Measurements from ENCODE around the gene RACK1.
"Not testable (repeated sequence)": the region's sequence is repeated elsewhere in the genome, so short reads cannot be mapped to it uniquely, and the experiment has no call there.

The RACK1 gene

GRCh38 chr5:181281077-181281983 lies 37.6 kb upstream of the RACK1 start:
- TF ChIP-seq CTCF (IDR thresholded peaks at IDR 0.05; ENCODE audit: low read depth, low read length, missing control alignments), result no peak
- no peak for DNase-seq (ENCODE audit: extremely low read depth, low read depth)
- no peak overlapping the region for H3K4me3 ChIP-seq (replicated peaks; ENCODE audit: low read depth, low read length)

- H3K4me3 ChIP-seq (replicated peaks; ENCODE audit: low read depth, low read length), result no peak overlapping the region
- TF ChIP-seq CTCF (IDR thresholded peaks at IDR 0.05; ENCODE audit: low read depth, low read length, missing control alignments), result no peak
- no peak for DNase-seq (ENCODE audit: extremely low read depth, low read depth)
Observed at GRCh38 chr5:181280251-181280762, 36.6 kb upstream of the RACK1 start.

GRCh38 chr5:181273433-181273744 lies 29.7 kb upstream of the RACK1 start:
- H3K4me3 ChIP-seq (replicated peaks; ENCODE audit: low read depth, low read length); DNase-seq (ENCODE audit: extremely low read depth, low read depth): not testable (repeated sequence)

GRCh38 chr5:181271081-181271480 lies 27.4 kb upstream of the RACK1 start:
- TF ChIP-seq CTCF (IDR thresholded peaks at IDR 0.05; ENCODE audit: low read depth, low read length, missing control alignments), result no peak
- DNase-seq (ENCODE audit: extremely low read depth, low read depth), result no peak
- H3K4me3 ChIP-seq (replicated peaks; ENCODE audit: low read depth, low read length), result no peak overlapping the region

GRCh38 chr5:181267907-181268306 lies 24.2 kb upstream of the RACK1 start:
- DNase-seq (ENCODE audit: extremely low read depth, low read depth); H3K4me3 ChIP-seq (replicated peaks; ENCODE audit: low read depth, low read length): not testable (repeated sequence)

GRCh38 chr5:181267291-181267904 lies 23.7 kb upstream of the RACK1 start:
- not testable (repeated sequence) for H3K4me3 ChIP-seq (replicated peaks; ENCODE audit: low read depth, low read length); DNase-seq (ENCODE audit: extremely low read depth, low read depth)

- no peak overlapping the region for H3K4me3 ChIP-seq (replicated peaks; ENCODE audit: low read depth, low read length)
- DNase-seq (ENCODE audit: extremely low read depth, low read depth), result no peak
- no peak for TF ChIP-seq CTCF (IDR thresholded peaks at IDR 0.05; ENCODE audit: low read depth, low read length, missing control alignments)
Observed at GRCh38 chr5:181265092-181265671, 21.5 kb upstream of the RACK1 start.

- no peak for DNase-seq (ENCODE audit: extremely low read depth, low read depth)
- H3K4me3 ChIP-seq (replicated peaks; ENCODE audit: low read depth, low read length), result no peak overlapping the region
- TF ChIP-seq CTCF (IDR thresholded peaks at IDR 0.05; ENCODE audit: low read depth, low read length, missing control alignments), result no peak
Observed at GRCh38 chr5:181263633-181264032, 19.9 kb upstream of the RACK1 start.

Measured in HFF-Myc (cell line).